Skin epidermis (tissue), 12 donors: Measurements from ENCODE around the gene RECK.

Source experiments
- H3K27ac ChIP-seq, 21 experiments: fragments of 200-600 bp; sonication (generic) in 11 of 21; one replicate each; pipeline ENCODE4 v1.5.0; 2020; ENCODE audit warnings: mild to moderate bottlenecking in 3 of 21, inconsistent platforms in 2 of 21, moderate library complexity in 2 of 21
- H3K4me3 ChIP-seq, 7 experiments: fragments of 200-600 bp; sonication (generic) in 2 of 7; one replicate each; pipeline ENCODE4 v1.5.0; 2020; ENCODE audit warnings: inconsistent platforms in 2 of 7, mild to moderate bottlenecking in 2 of 7, moderate library complexity in 1 of 7

The RECK gene

GRCh38 chr9:36165826-36166167 lies 129.1 kb downstream of the RECK start:
- H3K4me3 ChIP-seq, result peak overlapping the region; percentile 26 to 36 (median 32)
- H3K27ac ChIP-seq, result peak overlapping the region in 15 of 21 experiments; percentile 12 to 75 (median 62)

- H3K27ac ChIP-seq, result peak overlapping the region in 16 of 21 experiments; percentile 12 to 75 (median 58)
- peak overlapping the region; percentile 26 to 36 (median 32) for H3K4me3 ChIP-seq
Measured at GRCh38 chr9:36166168-36166927, 129.6 kb downstream of the RECK start.

- no peak within 1 kb of the TSS for H3K27ac ChIP-seq
- no peak within 1 kb of the TSS for H3K4me3 ChIP-seq
Measured at GRCh38 chr9:36169166-36169565, 132.5 kb downstream of the RECK start, which contains the start of gene CCIN. Gene CCIN, plus strand, starts transcription at chr9:36169388. Its CDS starts 115 bp downstream, at chr9:36169503.

GRCh38 chr9:36169708-36170107 lies 133.0 kb downstream of the RECK start:
- no peak overlapping the region for H3K27ac ChIP-seq
- no peak overlapping the region for H3K4me3 ChIP-seq

GRCh38 chr9:36170531-36170930 lies 133.8 kb downstream of the RECK start:
- H3K27ac ChIP-seq, result no peak overlapping the region
- H3K4me3 ChIP-seq, result no peak overlapping the region

GRCh38 chr9:36173861-36174260 lies 137.1 kb downstream of the RECK start:
- Histone ChIP-seq H3K4me3 (no peak overlapping the region), H3K27ac (no peak overlapping the region)
